Endodermal cell (in vitro differentiated cells): ENCODE measurements around the gene RBFOX1. TPM values are rescaled to one million over a fixed set of nuclear protein-coding genes. Genes with fewer than 3 reads are reported as not detected.

Experiments
- DNase-seq: peaks from one replicate; pipeline ENCODE4 v3.0.0-alpha.2; 2017
- H3K27ac ChIP-seq: 2 replicates; pipeline ENCODE4 v1.5.1; 2013; ENCODE audit warnings: mild to moderate bottlenecking, low read depth, low read length, moderate library complexity
- H3K27me3 ChIP-seq: 2 replicates; pipeline ENCODE4 v1.6.1; 2013; ENCODE audit warnings: mild to moderate bottlenecking, low read length, moderate library complexity; ENCODE audit not compliant: insufficient read depth, control insufficient read depth, poor library complexity, severe bottlenecking
- H3K36me3 ChIP-seq: 2 replicates; pipeline ENCODE4 v1.7.0; 2013; ENCODE audit warnings: mild to moderate bottlenecking, low read length, moderate library complexity; ENCODE audit not compliant: control insufficient read depth, insufficient read depth
- H3K4me1 ChIP-seq: one replicate; pipeline ENCODE4 v1.7.0; 2013; ENCODE audit warnings: low read length; ENCODE audit not compliant: control insufficient read depth, insufficient read depth
- H3K4me3 ChIP-seq: 2 replicates; pipeline ENCODE4 v1.5.1; 2013; ENCODE audit warnings: mild to moderate bottlenecking, low read length, moderate library complexity
- H3K9ac ChIP-seq: 2 replicates; pipeline ENCODE4 v1.6.1; 2013; ENCODE audit warnings: mild to moderate bottlenecking, low read length, moderate library complexity; ENCODE audit not compliant: poor library complexity, severe bottlenecking; ENCODE audit errors: extremely low read depth
- H3K9me3 ChIP-seq: 2 replicates; pipeline ENCODE4 v1.6.1; 2013; ENCODE audit warnings: mild to moderate bottlenecking, low read length, moderate library complexity; ENCODE audit not compliant: control insufficient read depth
- H3K27ac Mint-ChIP-seq: 2 replicates; pipeline ENCODE4 v1.8.0; 2020; ENCODE audit warnings: mixed read lengths
- H3K27me3 Mint-ChIP-seq: 2 replicates; pipeline ENCODE4 v1.8.0; 2021; ENCODE audit warnings: mild to moderate bottlenecking, mixed read lengths; ENCODE audit not compliant: insufficient read depth
- H3K36me3 Mint-ChIP-seq: 2 replicates; pipeline ENCODE4 v1.8.0; 2020; ENCODE audit warnings: low read depth, mixed read lengths
- H3K4me1 Mint-ChIP-seq: 2 replicates; pipeline ENCODE4 v1.8.0; 2020; ENCODE audit warnings: mixed read lengths
- H3K4me3 Mint-ChIP-seq: 2 replicates; pipeline ENCODE4 v1.8.0; 2020; ENCODE audit warnings: mild to moderate bottlenecking, moderate library complexity, mixed read lengths
- H3K9me3 Mint-ChIP-seq: 2 replicates; pipeline ENCODE4 v1.8.0; 2020; ENCODE audit warnings: mild to moderate bottlenecking, mixed read lengths
- CTCF ChIP-seq: fragments of 200-600 bp; sonication (generic); conservative IDR thresholded peaks from 2 replicates; pipeline ENCODE4 v1.5.0; 2021; ENCODE audit warnings: antibody characterized with exemption, mild to moderate bottlenecking
- WGBS, 2 experiments: methylation state at CpG; one replicate each; pipeline versions ENCODE4 v1.1.5 to v1.1.7; 2013; ENCODE audit warnings: missing lambda C conversion rate in 2 of 2, mixed read lengths in 1 of 2; ENCODE audit not compliant: insufficient coverage in 1 of 2, insufficient read length in 1 of 2; 5-methylcytosine and 5-hydroxymethylcytosine counted together
- total RNA-seq, 2 donors: library from RNA; stranded (reverse); fragmentation: NEBNext Ultra II Directional in 1 of 2; extraction: Animal tissue kit (Norgen Biotek cat#: 25700) in 1 of 2; gene quantifications; 2 replicates in 1 of 2; 3 replicates in 1 of 2; pipeline ENCODE4 v1.2.1, GENCODE V29; 2021

Gene RBFOX1
- total RNA-seq, 2 donors from 2014 or later, result 2.6 to 2.7 TPM

- H3K9me3 Mint-ChIP-seq, result peaks cover 8% of the 10 kb centered on the region
- H3K36me3 ChIP-seq, result no peaks in the 10 kb centered on the region
Measured at GRCh38 chr16:7390974-7391373, 58.3 kb downstream of the RBFOX1 start.

GRCh38 chr16:7391694-7392093, 59.0 kb downstream of the RBFOX1 start:
- Histone ChIP-seq H3K4me3 (no peak overlapping the region), H3K4me1 (no peaks in the 10 kb centered on the region), H3K9me3 (no peaks in the 10 kb centered on the region), H3K27ac (no peak overlapping the region), H3K27me3 (no peaks in the 10 kb centered on the region), H3K36me3 (no peaks in the 10 kb centered on the region), H3K9ac (no peak overlapping the region)
- H3K27ac Mint-ChIP-seq, result no peak overlapping the region
- H3K4me3 Mint-ChIP-seq, result no peak overlapping the region
- no peak for DNase-seq
- H3K4me1 Mint-ChIP-seq, result peaks cover 1% of the 10 kb centered on the region
- H3K36me3 Mint-ChIP-seq, result no peaks in the 10 kb centered on the region
- no peak for TF ChIP-seq CTCF
- WGBS, 2 experiments, result 94 to 100% methylated on average over 5 of the region's 5 CpGs
- H3K27me3 Mint-ChIP-seq, result peaks cover 2% of the 10 kb centered on the region
- H3K9me3 Mint-ChIP-seq, result peaks cover 6% of the 10 kb centered on the region

More at GRCh38 chr16:7390974-7391373, 58.3 kb downstream of the RBFOX1 start:
- H3K27ac ChIP-seq, result no peak overlapping the region
- H3K27me3 ChIP-seq, result no peaks in the 10 kb centered on the region
- TF ChIP-seq CTCF, result no peak
- H3K4me3 Mint-ChIP-seq, result no peak overlapping the region
- no peak overlapping the region for H3K9ac ChIP-seq
- no peak overlapping the region for H3K27ac Mint-ChIP-seq
- 92 to 100% methylated on average over 1 to 5 of the region's 5 CpGs for WGBS, 2 experiments
- H3K9me3 ChIP-seq, result no peaks in the 10 kb centered on the region
- no peaks in the 10 kb centered on the region for H3K4me1 ChIP-seq
- no peaks in the 10 kb centered on the region for H3K36me3 Mint-ChIP-seq
- no peak overlapping the region for H3K4me3 ChIP-seq
- peaks cover 2% of the 10 kb centered on the region for H3K27me3 Mint-ChIP-seq
- H3K4me1 Mint-ChIP-seq, result peaks cover 1% of the 10 kb centered on the region
- no peak for DNase-seq

- H3K27me3 ChIP-seq, result no peaks in the 10 kb centered on the region
- no peak for DNase-seq
- Mint-ChIP-seq H3K4me1 (peaks cover 1% of the 10 kb centered on the region), H3K9me3 (peaks cover 6% of the 10 kb centered on the region), H3K36me3 (no peaks in the 10 kb centered on the region), H3K4me3 (no peak overlapping the region), H3K27me3 (peaks cover 2% of the 10 kb centered on the region), H3K27ac (no peak overlapping the region)
- H3K9me3 ChIP-seq, result no peaks in the 10 kb centered on the region
- WGBS, 2 experiments, result 83% methylated on average over 1 of the region's 1 CpG; no CpG with 5 or more reads in 1 of the 2 experiments
- no peak for TF ChIP-seq CTCF
- no peaks in the 10 kb centered on the region for H3K4me1 ChIP-seq
- no peak overlapping the region for H3K27ac ChIP-seq
- no peak overlapping the region for H3K9ac ChIP-seq
- no peaks in the 10 kb centered on the region for H3K36me3 ChIP-seq
- no peak overlapping the region for H3K4me3 ChIP-seq
Measured at GRCh38 chr16:7392206-7392605, 59.6 kb downstream of the RBFOX1 start.
